ENCODE measurements around the gene PLAAT2. TPM values are rescaled to one million over a fixed set of nuclear protein-coding genes. Genes with fewer than 3 reads are reported as not detected.

The PLAAT2 gene
- polyA plus RNA-seq, 1 of the 3 experiments (the other 2 are of a cell fraction), result 0.53 TPM

GRCh38 chr11:63508745-63509144 is 54.4 kb downstream of the PLAAT2 start:
- no peak overlapping the region for H3K4me3 ChIP-seq (ENCODE audit: low read depth in 2 of 2, low read length in 1 of 2)
- H3K9me2 ChIP-seq, result no peaks in the 10 kb centered on the region
- ChIA-PET CTCF (interaction anchor here (1.7 to 2.4 kb wide), 3 partner anchors 12 to 30 kb away, joined by 6 to 17 read pairs (median 10); no protein-coding TSS in a partner anchor), POLR2A (no interaction called here)
- H3F3A ChIP-seq (replicated peaks; ENCODE audit: insufficient read depth), result no peaks in the 10 kb centered on the region
- no peak overlapping the region for H3K4me2 ChIP-seq
- H2AFZ ChIP-seq (ENCODE audit: low read depth), result no peak overlapping the region
- H4K20me1 ChIP-seq (ENCODE audit: insufficient read depth), result no peaks in the 10 kb centered on the region
- no peaks in the 10 kb centered on the region for H3K79me2 ChIP-seq (ENCODE audit: insufficient read depth)
- H3K4me1 ChIP-seq (ENCODE audit: control insufficient read depth in 1 of 2, insufficient read depth in 2 of 2, low read depth in 1 of 2, low read length in 1 of 2), result peaks cover 0 to 3% of the 10 kb centered on the region in 2 experiments; a peak in 1 of 4 replicates
- H3K9me3 ChIP-seq, result no peaks in the 10 kb centered on the region
- H3K9ac ChIP-seq, result no peak overlapping the region
- no peak for TF ChIP-seq MEF2A (IDR thresholded peaks at IDR 0.05; ENCODE audit: borderline replicate concordance, low read depth)
- no peak for TF ChIP-seq FOXM1 (IDR thresholded peaks at IDR 0.05; ENCODE audit: low read depth)
- TF ChIP-seq RFX5 (IDR thresholded peaks at IDR 0.05; ENCODE audit: low read length), result no peak
- no peak for TF ChIP-seq TAF1 (IDR thresholded peaks at IDR 0.05; ENCODE audit: borderline replicate concordance, low read depth, low read length)
- no peak for TF ChIP-seq REST (IDR thresholded peaks at IDR 0.05; ENCODE audit: low read depth, low read length)
- TF ChIP-seq USF1 (IDR thresholded peaks at IDR 0.05; ENCODE audit: borderline replicate concordance, low read depth), result no peak
- no peak for TF ChIP-seq YY1 (IDR thresholded peaks at IDR 0.05; ENCODE audit: low read depth)
- TF ChIP-seq JUND (IDR thresholded peaks at IDR 0.05), result no peak
- no peak overlapping the region for H3K27ac ChIP-seq (ENCODE audit: low read depth in 2 of 2, low read length in 1 of 2)
- DNase-seq, result no peak
- 73% methylated on average over 10 of the region's 12 CpGs for WGBS (ENCODE audit: low lambda C conversion rate)
- no peaks in the 10 kb centered on the region for H3K36me3 ChIP-seq (replicated peaks in 1 of 2; ENCODE audit: control insufficient read depth in 1 of 2, insufficient read depth in 2 of 2, low read length in 1 of 2)
- H3K27me3 ChIP-seq (ENCODE audit: insufficient read depth), result no peaks in the 10 kb centered on the region; the same call in 1 of the 2 replicates

- no peak overlapping the region for H3K4me2 ChIP-seq
- no peaks in the 10 kb centered on the region for H3K79me2 ChIP-seq (ENCODE audit: insufficient read depth)
- no peak overlapping the region for H2AFZ ChIP-seq (ENCODE audit: low read depth)
- no peaks in the 10 kb centered on the region for H3F3A ChIP-seq (replicated peaks; ENCODE audit: insufficient read depth)
- peaks cover 0 to 3% of the 10 kb centered on the region in 2 experiments; a peak in 1 of 4 replicates for H3K4me1 ChIP-seq (ENCODE audit: control insufficient read depth in 1 of 2, insufficient read depth in 2 of 2, low read depth in 1 of 2, low read length in 1 of 2)
- no peaks in the 10 kb centered on the region for H3K9me2 ChIP-seq
- POLR2A ChIA-PET, result no interaction called here
- CTCF ChIA-PET, result interaction anchor here (0.9 to 2.4 kb wide), 4 partner anchors 13 to 134 kb away, joined by 3 to 17 read pairs (median 4); no protein-coding TSS in a partner anchor
- no peak overlapping the region for H3K9ac ChIP-seq
- no peaks in the 10 kb centered on the region for H3K9me3 ChIP-seq
- H3K4me3 ChIP-seq (ENCODE audit: low read depth in 2 of 2, low read length in 1 of 2), result no peak overlapping the region
- DNase-seq, result peak; percentile 37
- no peak for TF ChIP-seq MEF2A (IDR thresholded peaks at IDR 0.05; ENCODE audit: borderline replicate concordance, low read depth)
- TF ChIP-seq SMC3 (IDR thresholded peaks at IDR 0.05; ENCODE audit: low read depth, low read length), result 0 out of 2 replicates have a peak, but pooled peaks have one; percentile 10
- TF ChIP-seq RAD21 (IDR thresholded peaks at IDR 0.05; ENCODE audit: low read length), result peak; percentile 37; the same call in 1 of the 2 replicates
- TF ChIP-seq CTCF (IDR thresholded peaks at IDR 0.05), result peak; percentile 27
- no peaks in the 10 kb centered on the region for H3K36me3 ChIP-seq (replicated peaks in 1 of 2; ENCODE audit: control insufficient read depth in 1 of 2, insufficient read depth in 2 of 2, low read length in 1 of 2)
- H3K27me3 ChIP-seq (ENCODE audit: insufficient read depth), result no peaks in the 10 kb centered on the region; the same call in 1 of the 2 replicates
- no peaks in the 10 kb centered on the region for H4K20me1 ChIP-seq (ENCODE audit: insufficient read depth)
- WGBS (ENCODE audit: low lambda C conversion rate), result 48% methylated on average over 3 of the region's 3 CpGs
- no peak overlapping the region for H3K27ac ChIP-seq (ENCODE audit: low read depth in 2 of 2, low read length in 1 of 2)
These were observed 55.2 kb downstream of the PLAAT2 start for GRCh38 chr11:63508009-63508408.
